COR-L47 (cell line): ENCODE data around the gene NTN3.

ENCODE experiments used
- DNase-seq: peaks from one replicate; lab custom pipeline; 2025; lab: John Stamatoyannopoulos, UW

Gene NTN3

DNA sequence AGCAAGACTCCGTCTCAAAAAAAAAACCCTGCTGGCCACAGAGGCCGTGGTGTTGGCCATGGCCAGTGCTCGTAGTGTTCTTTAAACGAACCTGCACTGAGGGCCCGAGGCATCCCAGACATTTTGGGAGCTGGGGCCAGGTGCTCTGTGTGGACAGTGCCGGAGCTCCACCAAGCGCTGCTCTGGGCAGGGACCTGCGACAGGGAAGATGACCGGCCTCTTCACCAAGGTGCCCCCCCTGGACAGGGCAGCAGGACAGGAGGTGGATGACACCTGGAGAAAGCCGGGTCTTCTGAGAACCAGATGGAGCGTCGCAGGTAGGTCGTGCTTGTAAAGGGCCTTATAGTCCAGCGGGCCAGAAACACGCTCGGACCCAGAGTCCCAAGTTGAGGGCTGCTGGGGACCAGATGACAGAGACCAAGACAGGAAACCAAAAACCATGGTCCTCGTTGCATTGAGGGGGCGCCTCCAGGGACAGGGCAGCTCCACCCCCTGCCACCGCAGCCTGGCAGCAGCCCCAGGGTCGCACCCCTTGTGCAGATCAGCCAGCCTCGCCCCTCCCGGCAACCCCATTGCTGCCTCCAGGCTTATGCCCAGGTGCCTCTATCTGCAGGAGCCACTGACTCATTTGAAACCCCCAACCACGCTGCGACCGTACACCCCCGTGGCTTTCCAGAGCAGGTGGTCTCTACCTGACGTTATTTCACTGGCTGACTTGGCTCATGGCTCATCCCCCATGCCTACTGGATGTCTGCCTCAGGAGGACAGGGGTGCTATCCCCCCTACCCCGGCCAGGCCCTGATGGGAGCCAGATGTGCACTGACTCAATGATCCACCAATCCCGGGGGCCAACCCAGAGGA lies 4.2 kb upstream of the NTN3 start:
- no peak for DNase-seq

DNA sequence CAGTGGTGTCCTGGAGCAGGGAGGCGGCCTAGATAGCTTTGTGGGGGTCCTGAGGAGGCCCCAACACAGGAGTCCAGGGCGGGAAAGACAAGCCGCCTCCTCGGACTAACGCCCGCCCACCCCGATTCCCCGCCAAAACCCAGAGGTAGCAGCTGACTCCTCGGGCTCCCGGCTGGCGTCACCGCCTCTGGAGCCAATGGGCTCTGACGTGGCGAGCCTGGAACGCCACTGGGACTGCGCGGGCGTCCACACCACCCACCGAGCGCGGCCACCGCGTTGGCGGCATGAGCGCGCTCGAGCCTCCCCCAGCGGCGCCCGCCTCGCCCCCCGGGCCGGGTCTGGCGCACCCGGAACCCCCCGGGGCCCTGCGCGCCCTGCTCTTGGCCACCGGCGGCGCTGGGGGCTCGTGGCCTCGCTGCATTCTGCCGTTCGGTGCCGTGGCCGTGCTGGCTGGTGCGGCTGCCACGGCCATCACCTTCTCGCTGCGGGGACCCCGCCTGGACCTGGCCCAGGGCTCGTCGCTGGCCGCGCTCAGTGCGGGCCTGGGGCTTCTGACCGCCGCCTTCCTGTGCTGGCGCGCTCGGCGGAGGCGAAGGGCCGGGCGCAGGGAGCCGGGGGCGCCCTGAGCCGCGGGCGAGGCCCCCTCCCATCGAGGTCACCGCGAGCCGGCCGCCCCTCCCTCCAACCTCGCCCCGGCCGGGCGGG lies 3.4 kb upstream of the NTN3 start:
- DNase-seq: peak; percentile 92

- DNase-seq: peak; percentile 89
Observed at GRCh38 chr16:2468233-2468724, 2.8 kb upstream of the NTN3 start.

- peak; percentile 91 for DNase-seq
Observed at GRCh38 chr16:2468725-2469398, 2.2 kb upstream of the NTN3 start.

DNA sequence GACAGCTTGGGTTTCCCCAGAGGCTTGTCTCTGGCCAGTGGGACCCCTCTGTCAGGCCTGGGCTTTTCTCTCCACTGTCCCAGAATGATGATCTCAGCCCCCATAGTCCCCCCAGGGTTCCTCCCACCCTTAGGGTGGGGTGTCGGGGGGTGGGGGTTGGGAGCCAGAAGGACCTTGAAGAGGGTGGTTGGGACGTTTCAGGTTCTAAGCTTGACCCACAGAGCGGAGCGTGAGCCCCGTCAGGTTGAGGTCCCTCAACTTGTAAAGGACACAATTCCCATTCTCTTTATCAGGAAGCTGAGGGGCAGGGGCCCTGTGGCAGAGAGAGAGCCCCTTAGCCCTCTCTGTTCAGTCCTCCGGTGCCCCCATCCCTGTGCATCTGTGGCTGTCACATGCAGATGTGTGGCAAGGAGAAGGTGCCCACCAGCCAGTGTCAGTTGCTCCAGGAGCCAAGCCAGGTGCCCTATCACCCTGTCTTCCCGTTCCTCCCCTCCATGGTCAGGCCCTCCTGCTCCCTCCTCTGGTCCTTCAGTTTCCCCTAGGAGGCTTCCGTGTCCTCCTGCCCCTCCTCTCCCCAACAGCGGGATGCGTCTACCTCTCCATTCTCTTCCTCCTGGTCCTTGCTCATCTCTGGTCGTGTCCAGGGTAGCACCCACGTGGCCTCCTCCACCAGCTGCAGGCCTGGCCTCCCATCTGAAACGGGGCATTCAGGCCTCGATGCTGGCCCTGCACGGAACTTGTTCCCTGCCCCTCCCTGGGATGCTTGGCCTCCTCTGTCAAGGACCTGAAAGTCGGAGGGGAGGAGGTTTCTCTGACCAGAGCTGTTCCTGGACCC lies 1.5 kb upstream of the NTN3 start:
- DNase-seq: no peak

GRCh38 chr16:2470234-2470601 lies 879 bp upstream of the NTN3 start:
- no peak for DNase-seq

DNA sequence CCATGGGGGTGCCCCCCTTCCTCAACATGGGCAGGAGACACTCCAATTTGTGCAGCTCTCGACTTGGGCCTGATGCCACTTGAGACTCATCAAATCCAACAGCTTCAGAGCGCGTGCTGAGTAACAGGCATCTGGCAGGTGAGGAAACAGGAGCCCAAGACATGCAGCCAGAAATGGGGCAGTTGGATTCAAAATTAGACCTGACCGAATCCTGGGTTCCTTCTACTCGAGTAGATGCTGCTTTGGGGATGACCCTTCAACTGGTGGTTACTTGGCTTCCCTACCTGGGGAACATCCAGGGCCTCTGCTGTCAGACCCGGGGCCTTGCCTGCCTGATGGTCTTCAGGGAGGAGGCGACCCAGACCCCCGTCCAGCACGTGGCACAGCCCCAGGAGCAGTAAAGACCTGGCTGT lies 488 bp upstream of the NTN3 start:
- DNase-seq: peak; percentile 64

- no peak for DNase-seq
Observed at GRCh38 chr16:2471653-2472487, 773 bp downstream of the NTN3 start.

- DNase-seq: no peak
Observed at GRCh38 chr16:2472488-2472864, 1.4 kb downstream of the NTN3 start.

GRCh38 chr16:2472885-2473445 lies 1.9 kb downstream of the NTN3 start:
- DNase-seq: no peak

GRCh38 chr16:2473446-2473926 lies 2.4 kb downstream of the NTN3 start:
- peak; percentile 30 for DNase-seq

- DNase-seq: peak; percentile 30
Observed at GRCh38 chr16:2473999-2474876, 3.1 kb downstream of the NTN3 start.

DNA sequence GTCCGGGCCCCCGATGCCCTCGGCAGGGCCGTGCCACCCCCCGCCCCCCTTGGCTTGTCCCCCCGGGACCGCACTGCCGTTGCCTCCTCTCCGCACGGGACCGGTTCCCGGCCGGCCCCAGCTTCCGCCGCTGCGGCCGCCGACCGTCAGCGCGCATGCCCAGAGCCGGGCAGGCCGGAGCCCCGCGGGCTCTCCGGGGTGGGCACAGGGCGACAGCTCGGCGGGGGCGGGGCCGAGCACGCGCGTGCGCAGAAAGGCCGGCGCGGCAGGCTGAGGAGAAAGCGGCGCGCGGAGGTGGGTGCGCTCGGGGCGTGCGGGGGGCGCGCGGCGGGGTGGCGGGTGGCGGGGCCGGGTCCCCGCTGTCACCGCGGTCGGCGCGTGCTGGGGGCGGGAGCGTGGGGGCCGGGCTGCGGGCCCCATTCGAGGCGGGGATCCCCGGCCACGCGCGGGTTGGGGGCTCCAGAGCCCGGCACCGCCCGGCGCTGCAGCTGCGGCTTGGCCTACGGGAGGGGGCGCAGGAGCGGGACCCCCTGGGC lies 3.8 kb downstream of the NTN3 start, which contains the start of gene TBC1D24:
Gene TBC1D24 (plus strand): TSS at position 251 of the 536 bp plus-strand sequence. CDS start 21,022 bp downstream, outside the sequence.
- peak; percentile 83 for DNase-seq

- peak; percentile 44 for DNase-seq
Observed at GRCh38 chr16:2475413-2476344, 4.6 kb downstream of the NTN3 start.

- no peak for DNase-seq
Observed at GRCh38 chr16:2476345-2476720, 5.2 kb downstream of the NTN3 start.

GRCh38 chr16:2476741-2477140 lies 5.6 kb downstream of the NTN3 start:
- DNase-seq: no peak

DNA sequence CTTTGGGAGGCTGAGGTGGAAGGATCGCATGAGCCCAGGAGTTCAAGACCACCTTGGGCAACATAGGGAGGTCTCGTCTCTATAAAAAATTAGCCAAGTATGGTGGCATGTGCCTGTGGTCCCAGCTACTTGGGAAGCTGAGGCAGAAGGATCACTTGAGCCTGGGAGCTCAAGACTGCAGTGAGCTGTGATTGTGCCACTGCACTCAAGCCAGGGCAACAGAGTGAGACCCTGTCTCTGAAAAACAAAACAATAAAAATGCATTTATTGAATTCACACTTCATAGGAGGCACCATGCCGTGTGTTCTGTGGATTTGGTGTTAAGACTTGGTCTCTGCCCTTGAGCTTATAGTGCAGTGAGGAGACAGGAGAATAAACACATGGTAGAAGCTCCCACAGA lies 6.2 kb downstream of the NTN3 start:
- no peak for DNase-seq

DNA sequence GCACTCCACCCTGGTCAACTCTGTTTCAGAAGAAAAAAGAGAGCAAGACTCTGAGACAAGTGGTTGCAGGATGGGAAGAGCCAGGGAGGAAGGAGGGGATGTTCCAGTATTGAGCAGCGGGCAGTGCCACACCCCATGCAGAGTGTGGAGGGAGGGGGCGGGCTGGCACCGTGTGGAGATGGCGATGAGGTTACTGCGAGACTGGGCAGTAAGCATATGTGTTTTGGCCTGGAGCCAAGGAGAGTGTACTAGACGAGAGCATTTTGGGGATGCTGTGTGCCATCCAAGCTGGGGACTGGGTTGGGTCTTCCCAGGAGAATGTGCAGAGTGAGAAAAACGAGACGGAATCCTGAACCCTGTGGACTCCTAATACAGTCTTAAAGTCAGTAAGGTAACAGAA lies 7.2 kb downstream of the NTN3 start:
- peak; percentile 63 for DNase-seq
